ENCODE data around the gene OR6C75.

DNA sequence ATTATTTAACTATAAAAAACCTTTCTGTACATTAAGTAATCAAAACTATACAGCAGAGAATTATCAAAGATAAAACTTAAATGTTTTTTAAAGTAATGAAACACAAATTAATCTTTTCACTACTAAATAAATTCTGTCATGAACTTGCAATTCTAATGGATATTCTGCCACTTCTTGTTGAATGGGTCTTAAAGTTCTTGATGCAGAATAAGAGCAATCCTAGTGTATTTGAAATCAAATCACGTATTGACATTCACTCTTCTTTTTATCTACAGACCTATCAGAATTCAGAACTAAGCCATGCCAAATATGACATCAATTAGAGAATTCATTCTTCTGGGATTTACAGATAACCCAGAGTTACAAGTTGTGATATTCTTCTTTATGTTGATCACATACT lies 37.5 kb downstream of the OR6C75 start, which contains the start of gene OR6C65:
- TF ChIP-seq, protein P1, sequence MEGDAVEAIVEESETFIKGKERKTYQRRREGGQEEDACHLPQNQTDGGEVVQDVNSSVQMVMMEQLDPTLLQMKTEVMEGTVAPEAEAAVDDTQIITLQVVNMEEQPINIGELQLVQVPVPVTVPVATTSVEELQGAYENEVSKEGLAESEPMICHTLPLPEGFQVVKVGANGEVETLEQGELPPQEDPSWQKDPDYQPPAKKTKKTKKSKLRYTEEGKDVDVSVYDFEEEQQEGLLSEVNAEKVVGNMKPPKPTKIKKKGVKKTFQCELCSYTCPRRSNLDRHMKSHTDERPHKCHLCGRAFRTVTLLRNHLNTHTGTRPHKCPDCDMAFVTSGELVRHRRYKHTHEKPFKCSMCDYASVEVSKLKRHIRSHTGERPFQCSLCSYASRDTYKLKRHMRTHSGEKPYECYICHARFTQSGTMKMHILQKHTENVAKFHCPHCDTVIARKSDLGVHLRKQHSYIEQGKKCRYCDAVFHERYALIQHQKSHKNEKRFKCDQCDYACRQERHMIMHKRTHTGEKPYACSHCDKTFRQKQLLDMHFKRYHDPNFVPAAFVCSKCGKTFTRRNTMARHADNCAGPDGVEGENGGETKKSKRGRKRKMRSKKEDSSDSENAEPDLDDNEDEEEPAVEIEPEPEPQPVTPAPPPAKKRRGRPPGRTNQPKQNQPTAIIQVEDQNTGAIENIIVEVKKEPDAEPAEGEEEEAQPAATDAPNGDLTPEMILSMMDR (IDR thresholded peaks at IDR 0.05): no peak
- no peak for TF ChIP-seq POLR2A (IDR thresholded peaks at IDR 0.05)

Measured in thyroid gland (tissue), 4 donors.